HCT116 (cell line): ENCODE measurements around the gene TIMM10. TPM values are rescaled to one million over a fixed set of nuclear protein-coding genes. Genes with fewer than 3 reads are reported as not detected.

Source experiments
- ATAC-seq: fragments of 200-7000 bp; cut with Tn5 transposase; 2 replicates; pipeline ENCODE4 v1.9.1; 2020; ENCODE audit warnings: mild to moderate bottlenecking, moderate library complexity
- BruUV-seq: library from RNA; stranded (reverse); fragments of 400-500 nt; replicated peaks from 2 replicates; lab custom pipeline; 2021; lab: Mats Ljungman, UMichigan
- CTCF ChIA-PET: fragments of 300-600 bp; sonication (Branson Sonifier 250); formaldehyde crosslinking; loops from one replicate; lab custom pipeline; 2021; ENCODE audit warnings: antibody characterized with exemption; lab: Charles Lee
- POLR2A ChIA-PET: fragments of 300-600, 350-600 bp; sonication (Branson Sonifier 250); formaldehyde crosslinking; loops from one replicate; lab custom pipeline; 2021; ENCODE audit warnings: antibody characterized with exemption; lab: Charles Lee
- RAD21 ChIA-PET, 2 experiments: fragments of 300-600 bp; sonication (Branson Sonifier 250); formaldehyde crosslinking; loops; one replicate each; lab custom pipeline; 2023; ENCODE audit warnings: low total read pairs in 2 of 2; ENCODE audit not compliant: uncharacterized antibody in 2 of 2, unreplicated experiment in 2 of 2, low non-redundant PET in 1 of 2; lab: Charles Lee
- DNase-seq: peaks from one replicate; pipeline ENCODE4 v3.0.0-alpha.2; 2010; ENCODE audit warnings: low read depth, low spot score
- H2AFZ ChIP-seq: fragments of 200-600 bp; shearing (Covaris generic), sonication (generic); 2 replicates; pipeline ENCODE4 v1.6.1; 2017; ENCODE audit warnings: low read depth, mixed run types, mixed read lengths, antibody characterized with exemption, low read length; ENCODE audit not compliant: poor library complexity, severe bottlenecking
- H3K27ac ChIP-seq: 2 replicates; pipeline ENCODE4 v1.5.1; 2012; ENCODE audit warnings: low read depth, low read length
- H3K27me3 ChIP-seq: fragments of 200-600 bp; sonication (generic); 2 replicates; pipeline ENCODE4 v1.6.1; 2016; ENCODE audit warnings: mixed run types, low read length, mixed read lengths; ENCODE audit not compliant: insufficient read depth
- H3K36me3 ChIP-seq, 2 experiments: fragments of 200-500 bp in 1 of 2; fragments of 200-600 bp in 1 of 2; sonication (Bioruptor generic) in 1 of 2; sonication (generic) in 1 of 2; 2 replicates each; pipeline versions ENCODE4 v1.5.1 to v1.6.1; 2014 to 2016; ENCODE audit warnings: low read length in 2 of 2, inconsistent platforms in 1 of 2, mixed read lengths in 1 of 2, mixed run types in 1 of 2; ENCODE audit not compliant: insufficient read depth in 2 of 2, control insufficient read depth in 1 of 2
- H3K4me1 ChIP-seq, 2 experiments: fragments of 200-600 bp in 1 of 2; sonication (generic) in 1 of 2; 2 replicates each; pipeline versions ENCODE4 v1.5.1 to v1.6.1; 2012 to 2017; ENCODE audit warnings: low read length in 2 of 2, inconsistent platforms in 1 of 2, mild to moderate bottlenecking in 1 of 2, mixed read lengths in 1 of 2, mixed run types in 1 of 2, moderate library complexity in 1 of 2; ENCODE audit not compliant: insufficient read depth in 2 of 2, control insufficient read depth in 1 of 2
- H3K4me2 ChIP-seq: fragments of 200-600 bp; sonication (generic); 2 replicates; pipeline ENCODE4 v1.6.1; 2017; ENCODE audit warnings: mixed run types, low read length, mixed read lengths
- H3K4me3 ChIP-seq, 2 experiments: fragments of 200-600 bp in 1 of 2; sonication (generic) in 1 of 2; replicated peaks in 1 of 2; 2 replicates each; pipeline ENCODE4 v1.5.1; 2011 to 2016; ENCODE audit warnings: low read length in 2 of 2, control low read depth in 1 of 2, low read depth in 1 of 2, mild to moderate bottlenecking in 1 of 2, mixed read lengths in 1 of 2, mixed run types in 1 of 2
- H3K79me2 ChIP-seq: fragments of 200-600 bp; sonication (generic); 2 replicates; pipeline ENCODE4 v1.6.1; 2017; ENCODE audit warnings: mild to moderate bottlenecking, mixed run types, low read length, moderate library complexity, mixed read lengths; ENCODE audit not compliant: insufficient read depth
- H3K9ac ChIP-seq: fragments of 200-600 bp; sonication (generic); 2 replicates; pipeline ENCODE4 v1.6.1; 2016; ENCODE audit warnings: low read length, mixed read lengths
- H3K9me2 ChIP-seq: fragments of 200-600 bp; sonication (generic), shearing (Covaris generic); 2 replicates; pipeline ENCODE4 v1.6.1; 2017; ENCODE audit warnings: mixed run types, mild to moderate bottlenecking, moderate library complexity; ENCODE audit not compliant: insufficient read depth
- H3K9me3 ChIP-seq, 2 experiments: fragments of 200-500 bp in 1 of 2; fragments of 200-600 bp in 1 of 2; sonication (Bioruptor generic) in 1 of 2; sonication (generic) in 1 of 2; 2 replicates each; pipeline ENCODE4 v1.6.1; 2014 to 2017; ENCODE audit warnings: low read length in 2 of 2, mixed read lengths in 2 of 2, inconsistent platforms in 1 of 2, low read depth in 1 of 2, mild to moderate bottlenecking in 1 of 2, mixed run types in 1 of 2, moderate library complexity in 1 of 2; ENCODE audit not compliant: control insufficient read depth in 1 of 2, insufficient read depth in 1 of 2
- H4K20me1 ChIP-seq: fragments of 200-600 bp; sonication (generic), shearing (Covaris generic); 2 replicates; pipeline ENCODE4 v1.6.1; 2017; ENCODE audit warnings: mixed run types, mild to moderate bottlenecking, moderate library complexity; ENCODE audit not compliant: insufficient read depth
- CBX3 ChIP-seq: IDR thresholded peaks from 2 replicates; pipeline ENCODE4 v1.6.1; 2012; ENCODE audit warnings: low read depth
- CEBPB ChIP-seq: IDR thresholded peaks from 2 replicates; pipeline ENCODE4 v1.6.1; 2012; ENCODE audit warnings: low read depth
- CTCF ChIP-seq, 3 experiments: fragments of 200-600 bp in 1 of 3; sonication (generic) in 1 of 3; IDR thresholded peaks in 2 of 3; conservative IDR thresholded peaks in 1 of 3; 2 replicates each; pipeline ENCODE4 v1.5.1; 2012 to 2017; ENCODE audit warnings: low read depth in 2 of 3, low read length in 2 of 3, antibody characterized with exemption in 1 of 3, borderline replicate concordance in 1 of 3, control low read depth in 1 of 3, mild to moderate bottlenecking in 1 of 3, mixed read lengths in 1 of 3, mixed run types in 1 of 3, moderate library complexity in 1 of 3; ENCODE audit not compliant: insufficient read depth in 1 of 3
- EZH2 ChIP-seq: fragments of 200-600 bp; sonication (generic); IDR thresholded peaks from 2 replicates; pipeline ENCODE4 v1.6.1; 2017; ENCODE audit warnings: antibody characterized with exemption, mixed run types
- MAX ChIP-seq: IDR thresholded peaks from 2 replicates; pipeline ENCODE4 v1.6.1; 2012
- POLR2AphosphoS5 ChIP-seq: IDR thresholded peaks from 2 replicates; pipeline ENCODE4 v1.6.1; 2011; ENCODE audit warnings: mild to moderate bottlenecking, low read depth, low read length, moderate library complexity
- RAD21 ChIP-seq: IDR thresholded peaks from 2 replicates; pipeline ENCODE4 v1.6.1; 2012; ENCODE audit warnings: low read depth, mild to moderate bottlenecking
- REST ChIP-seq: IDR thresholded peaks from 2 replicates; pipeline ENCODE4 v1.6.1; 2012; ENCODE audit warnings: low read depth
- ZBTB33 ChIP-seq: IDR thresholded peaks from 2 replicates; pipeline ENCODE4 v1.6.1; 2011; ENCODE audit warnings: mild to moderate bottlenecking, low read length, moderate library complexity; ENCODE audit not compliant: insufficient replicate concordance; ENCODE audit errors: extremely low read depth
- ZFX ChIP-seq: fragments of 450-650 bp; IDR thresholded peaks from 2 replicates; pipeline ENCODE4 v1.6.1; 2017
- ZNF274 ChIP-seq: fragments of 200-500 bp; sonication (Bioruptor generic); IDR thresholded peaks from 2 replicates; pipeline ENCODE4 v1.6.1; 2014; ENCODE audit warnings: mild to moderate bottlenecking, low read depth, low read length, inconsistent platforms
- intact Hi-C: fragments of 100-400 bp; cut with micrococcal nuclease; formaldehyde crosslinking; loops from 2 replicates; pipeline ENCODE4 v1.10.0; 2022
- total RNA-seq: library from RNA; stranded (reverse); gene quantifications from one replicate; pipeline ENCODE4 v1.2.1, GENCODE V29; 2021; ENCODE audit not compliant: unreplicated experiment

The TIMM10 gene
- total RNA-seq, 1 experiment from 2014 or later, result 65.6 TPM

- Histone ChIP-seq H3K4me2 (no peak overlapping the region), H3K9me2 (no peaks in the 10 kb centered on the region), H3K4me3 (no peak overlapping the region), H3K9ac (no peak overlapping the region), H2AFZ (no peak overlapping the region), H3K9me3 (no peaks in the 10 kb centered on the region), H3K36me3 (peaks cover 0 to 4% of the 10 kb centered on the region in 2 experiments; a peak in 2 of 4 replicates), H3K27ac (no peak overlapping the region), H4K20me1 (no peaks in the 10 kb centered on the region), H3K79me2 (no peaks in the 10 kb centered on the region), H3K4me1 (peaks cover 9 to 14% of the 10 kb centered on the region in 2 experiments; a peak in 3 of 4 replicates), H3K27me3 (no peaks in the 10 kb centered on the region)
- no TSS peak for BruUV-seq
- TF ChIP-seq POLR2AphosphoS5, result no peak
- TF ChIP-seq CEBPB, result no peak
- TF ChIP-seq ZNF274, result no peak
- TF ChIP-seq EZH2, result no peak
- TF ChIP-seq MAX, result no peak
- no peak for TF ChIP-seq REST
- TF ChIP-seq CTCF (IDR thresholded peaks at IDR 0.05 in 2 of 3, conservative IDR thresholded peaks at IDR 0.05 in 1 of 3; ENCODE audit: borderline replicate concordance in 1 of 3, insufficient read depth in 1 of 3, low read depth in 2 of 3, low read length in 2 of 3), result no peak
- no peak for TF ChIP-seq ZFX
- TF ChIP-seq ZBTB33, result no peak
- no peak for TF ChIP-seq CBX3
- TF ChIP-seq RAD21, result no peak
- POLR2A ChIA-PET, result no interaction called here
- RAD21 ChIA-PET, result no interaction called here
- ATAC-seq, result no peak
- no peak for DNase-seq
- intact Hi-C loops, result no loop called here
- CTCF ChIA-PET, result no interaction called here
Observed at GRCh38 chr11:57555393-57555792, 24.8 kb upstream of the TIMM10 start.
